ENCODE measurements around the gene RNF157. TPM values are rescaled to one million over a fixed set of nuclear protein-coding genes. Genes with fewer than 3 reads are reported as not detected.

RNF157 gene
- total and polyA plus RNA-seq, 2 of the 13 experiments (the other 11 are each of a cell fraction or from before 2014, with no cell fraction given), result 0.44 to 1.5 TPM

DNA sequence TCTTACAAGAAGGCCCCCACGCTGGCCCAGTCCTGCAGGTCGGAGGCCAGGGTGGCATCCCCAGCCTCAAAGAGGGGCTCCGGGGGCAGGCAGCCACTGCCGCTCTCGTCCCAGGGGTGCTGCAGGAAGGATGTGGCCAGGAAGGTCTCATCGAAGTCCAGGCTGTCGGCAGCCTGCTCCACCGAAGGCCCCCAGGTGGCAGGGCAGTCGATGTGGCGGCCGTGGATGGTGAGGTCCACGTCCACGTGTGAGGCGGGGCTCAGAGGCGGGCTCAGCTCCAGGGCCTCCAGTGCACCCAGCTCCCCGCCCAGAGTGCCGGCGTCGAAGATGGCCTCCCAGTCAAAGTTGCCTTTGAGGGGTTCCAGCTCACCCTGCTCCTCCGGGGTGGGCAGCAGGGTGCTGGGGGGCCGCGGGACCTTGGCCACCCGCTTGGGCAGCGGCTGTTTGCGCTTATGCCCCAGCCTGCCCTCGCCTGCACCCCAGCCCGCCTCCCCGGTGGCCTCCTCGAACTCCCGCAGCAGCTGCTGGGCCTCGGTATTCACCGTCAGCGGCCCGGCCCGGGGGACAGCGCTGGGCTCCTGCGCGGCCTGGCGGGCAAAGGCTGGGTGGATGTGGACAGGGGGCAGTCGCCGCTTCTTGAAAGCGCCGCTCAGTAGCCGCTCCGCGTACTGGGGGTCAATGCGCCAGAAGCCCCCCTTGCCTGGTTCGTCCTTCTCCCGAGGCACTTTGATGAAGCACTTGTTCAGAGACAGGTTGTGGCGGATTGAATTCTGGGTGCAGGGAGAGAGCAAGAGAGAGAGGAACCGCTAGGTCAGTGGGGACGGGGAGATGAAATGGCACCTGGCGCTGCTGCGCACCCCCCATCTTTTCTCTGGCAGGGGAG is 102.7 kb downstream of the RNF157 start (continued):
- TF ChIP-seq ZNF451 (CRISPR knock-in tag; IDR thresholded peaks at IDR 0.05) (0 out of 2 replicates have a peak, but pooled peaks have one; percentile 15), ZNF766 (CRISPR knock-in tag; IDR thresholded peaks at IDR 0.05; ENCODE audit: borderline replicate concordance) (no peak), PCBP2 (optimal IDR thresholded peaks at IDR 0.05; ENCODE audit: low read depth, low read length, poor library complexity, severe bottlenecking) (no peak), ZNF430 (CRISPR knock-in tag; IDR thresholded peaks at IDR 0.05) (no peak), RFX3 (CRISPR knock-in tag; IDR thresholded peaks at IDR 0.05) (no peak), EZH2 (conservative IDR thresholded peaks at IDR 0.05; ENCODE audit: low read depth, low read length) (no peak), NR1H2 (CRISPR knock-in tag; IDR thresholded peaks at IDR 0.05; ENCODE audit: borderline replicate concordance, low read depth) (no peak), BRCA1 (CRISPR knock-in tag; IDR thresholded peaks at IDR 0.05) (no peak), ZNF335 (CRISPR knock-in tag; IDR thresholded peaks at IDR 0.05) (no peak), NBN (conservative IDR thresholded peaks at IDR 0.05) (no peak), ZNF547 (CRISPR knock-in tag; IDR thresholded peaks at IDR 0.05) (no peak), ZNF468 (CRISPR knock-in tag; IDR thresholded peaks at IDR 0.05) (0 out of 2 replicates have a peak, but pooled peaks have one; percentile 41), ZNF136 (CRISPR knock-in tag; IDR thresholded peaks at IDR 0.05; ENCODE audit: low read depth) (no peak), TCF7 (IDR thresholded peaks at IDR 0.05; ENCODE audit: low read depth) (no peak), MTERF4 (CRISPR knock-in tag; IDR thresholded peaks at IDR 0.05) (0 out of 2 replicates have a peak, but pooled peaks have one; percentile 6), ZNF33B (CRISPR knock-in tag; IDR thresholded peaks at IDR 0.05) (no peak), NFE2L1 (CRISPR knock-in tag; IDR thresholded peaks at IDR 0.05; ENCODE audit: borderline replicate concordance) (no peak)
- TF ChIP-seq, protein P1, sequence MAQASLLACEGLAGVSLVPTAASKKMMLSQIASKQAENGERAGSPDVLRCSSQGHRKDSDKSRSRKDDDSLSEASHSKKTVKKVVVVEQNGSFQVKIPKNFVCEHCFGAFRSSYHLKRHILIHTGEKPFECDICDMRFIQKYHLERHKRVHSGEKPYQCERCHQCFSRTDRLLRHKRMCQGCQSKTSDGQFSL (CRISPR knock-in tag; IDR thresholded peaks at IDR 0.05), result no peak
- TF ChIP-seq, protein P2, sequence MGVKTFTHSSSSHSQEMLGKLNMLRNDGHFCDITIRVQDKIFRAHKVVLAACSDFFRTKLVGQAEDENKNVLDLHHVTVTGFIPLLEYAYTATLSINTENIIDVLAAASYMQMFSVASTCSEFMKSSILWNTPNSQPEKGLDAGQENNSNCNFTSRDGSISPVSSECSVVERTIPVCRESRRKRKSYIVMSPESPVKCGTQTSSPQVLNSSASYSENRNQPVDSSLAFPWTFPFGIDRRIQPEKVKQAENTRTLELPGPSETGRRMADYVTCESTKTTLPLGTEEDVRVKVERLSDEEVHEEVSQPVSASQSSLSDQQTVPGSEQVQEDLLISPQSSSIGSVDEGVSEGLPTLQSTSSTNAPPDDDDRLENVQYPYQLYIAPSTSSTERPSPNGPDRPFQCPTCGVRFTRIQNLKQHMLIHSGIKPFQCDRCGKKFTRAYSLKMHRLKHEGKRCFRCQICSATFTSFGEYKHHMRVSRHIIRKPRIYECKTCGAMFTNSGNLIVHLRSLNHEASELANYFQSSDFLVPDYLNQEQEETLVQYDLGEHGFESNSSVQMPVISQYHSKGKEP (CRISPR knock-in tag; IDR thresholded peaks at IDR 0.05), result no peak
- TF ChIP-seq, protein P3, sequence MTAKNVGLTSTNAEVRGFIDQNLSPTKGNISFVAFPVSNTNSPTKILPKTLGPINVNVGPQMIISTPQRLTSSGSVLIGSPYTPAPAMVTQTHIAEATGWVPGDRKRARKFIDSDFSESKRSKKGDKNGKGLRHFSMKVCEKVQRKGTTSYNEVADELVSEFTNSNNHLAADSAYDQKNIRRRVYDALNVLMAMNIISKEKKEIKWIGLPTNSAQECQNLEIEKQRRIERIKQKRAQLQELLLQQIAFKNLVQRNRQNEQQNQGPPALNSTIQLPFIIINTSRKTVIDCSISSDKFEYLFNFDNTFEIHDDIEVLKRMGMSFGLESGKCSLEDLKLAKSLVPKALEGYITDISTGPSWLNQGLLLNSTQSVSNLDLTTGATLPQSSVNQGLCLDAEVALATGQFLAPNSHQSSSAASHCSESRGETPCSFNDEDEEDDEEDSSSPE (CRISPR knock-in tag; IDR thresholded peaks at IDR 0.05), result no peak
- TF ChIP-seq, protein P4, sequence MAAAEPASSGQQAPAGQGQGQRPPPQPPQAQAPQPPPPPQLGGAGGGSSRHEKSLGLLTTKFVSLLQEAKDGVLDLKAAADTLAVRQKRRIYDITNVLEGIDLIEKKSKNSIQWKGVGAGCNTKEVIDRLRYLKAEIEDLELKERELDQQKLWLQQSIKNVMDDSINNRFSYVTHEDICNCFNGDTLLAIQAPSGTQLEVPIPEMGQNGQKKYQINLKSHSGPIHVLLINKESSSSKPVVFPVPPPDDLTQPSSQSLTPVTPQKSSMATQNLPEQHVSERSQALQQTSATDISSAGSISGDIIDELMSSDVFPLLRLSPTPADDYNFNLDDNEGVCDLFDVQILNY (CRISPR knock-in tag; conservative IDR thresholded peaks at IDR 0.05), result no peak
- TF ChIP-seq, protein P5, sequence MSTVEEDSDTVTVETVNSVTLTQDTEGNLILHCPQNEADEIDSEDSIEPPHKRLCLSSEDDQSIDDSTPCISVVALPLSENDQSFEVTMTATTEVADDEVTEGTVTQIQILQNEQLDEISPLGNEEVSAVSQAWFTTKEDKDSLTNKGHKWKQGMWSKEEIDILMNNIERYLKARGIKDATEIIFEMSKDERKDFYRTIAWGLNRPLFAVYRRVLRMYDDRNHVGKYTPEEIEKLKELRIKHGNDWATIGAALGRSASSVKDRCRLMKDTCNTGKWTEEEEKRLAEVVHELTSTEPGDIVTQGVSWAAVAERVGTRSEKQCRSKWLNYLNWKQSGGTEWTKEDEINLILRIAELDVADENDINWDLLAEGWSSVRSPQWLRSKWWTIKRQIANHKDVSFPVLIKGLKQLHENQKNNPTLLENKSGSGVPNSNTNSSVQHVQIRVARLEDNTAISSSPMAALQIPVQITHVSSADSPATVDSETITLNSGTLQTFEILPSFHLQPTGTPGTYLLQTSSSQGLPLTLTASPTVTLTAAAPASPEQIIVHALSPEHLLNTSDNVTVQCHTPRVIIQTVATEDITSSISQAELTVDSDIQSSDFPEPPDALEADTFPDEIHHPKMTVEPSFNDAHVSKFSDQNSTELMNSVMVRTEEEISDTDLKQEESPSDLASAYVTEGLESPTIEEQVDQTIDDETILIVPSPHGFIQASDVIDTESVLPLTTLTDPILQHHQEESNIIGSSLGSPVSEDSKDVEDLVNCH (CRISPR knock-in tag; IDR thresholded peaks at IDR 0.05), result no peak
